Measurements from ENCODE around the gene EPHB1. TPM values are rescaled to one million over a fixed set of nuclear protein-coding genes. Genes with fewer than 3 reads are reported as not detected.

The EPHB1 gene
- total and polyA plus RNA-seq, 2 experiments from 2014 or later = 0.43 to 0.81 TPM

DNA sequence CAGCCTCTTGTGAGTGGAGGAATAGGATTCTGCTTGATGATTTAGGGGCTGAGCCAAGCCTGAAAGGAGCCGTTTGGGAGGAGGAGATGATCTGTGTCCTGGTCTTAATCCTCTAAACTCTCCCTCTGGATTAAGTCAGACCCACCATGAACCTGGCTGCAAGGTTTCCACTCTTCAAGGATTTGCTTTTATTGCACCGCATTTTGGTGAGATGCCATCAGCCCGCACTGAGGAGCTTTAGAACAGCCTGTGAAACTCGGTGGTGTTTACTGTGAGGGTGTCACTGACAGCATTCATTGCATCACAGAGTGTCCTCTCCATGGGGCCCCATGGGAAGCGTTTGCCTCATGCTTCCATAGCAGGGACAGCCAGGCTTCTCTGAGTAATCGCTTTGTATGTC lies 59.2 kb downstream of the EPHB1 start:
- WGBS, 2 experiments (ENCODE audit: low coverage in 1 of 2, low lambda C conversion rate in 2 of 2, missing lambda C conversion rate in 2 of 2) = 49 to 52% methylated on average over 6 of the region's 6 CpGs
- Histone ChIP-seq H3K79me2 (ENCODE audit: insufficient read depth) (no peaks in the 10 kb centered on the region), H3K4me1 (ENCODE audit: insufficient read depth) (no peaks in the 10 kb centered on the region), H3K36me3 (ENCODE audit: low read depth) (no peaks in the 10 kb centered on the region), H3K9me3 (ENCODE audit: low read depth) (no peaks in the 10 kb centered on the region), H3K27me3 (replicated peaks; ENCODE audit: insufficient read depth) (no peaks in the 10 kb centered on the region), H3F3A (ENCODE audit: insufficient read depth) (no peaks in the 10 kb centered on the region), H3K9ac (no peak overlapping the region), H3K9me2 (ENCODE audit: insufficient read depth) (no peaks in the 10 kb centered on the region), H3K27ac (no peak overlapping the region), H4K20me1 (ENCODE audit: insufficient read depth) (no peaks in the 10 kb centered on the region), H2AFZ (no peak overlapping the region), H3K4me3 (no peak overlapping the region), H3K4me2 (ENCODE audit: unreplicated experiment) (no peak overlapping the region)
- no peak for DNase-seq
- in situ Hi-C loops (cut with MboI) = no loop called here
- no peak for TF ChIP-seq EZH2phosphoT487 (IDR thresholded peaks at IDR 0.05; ENCODE audit: insufficient read depth, low read depth)
- TF ChIP-seq EZH2 (IDR thresholded peaks at IDR 0.05; ENCODE audit: insufficient read depth, poor library complexity, severe bottlenecking) = no peak

DNA sequence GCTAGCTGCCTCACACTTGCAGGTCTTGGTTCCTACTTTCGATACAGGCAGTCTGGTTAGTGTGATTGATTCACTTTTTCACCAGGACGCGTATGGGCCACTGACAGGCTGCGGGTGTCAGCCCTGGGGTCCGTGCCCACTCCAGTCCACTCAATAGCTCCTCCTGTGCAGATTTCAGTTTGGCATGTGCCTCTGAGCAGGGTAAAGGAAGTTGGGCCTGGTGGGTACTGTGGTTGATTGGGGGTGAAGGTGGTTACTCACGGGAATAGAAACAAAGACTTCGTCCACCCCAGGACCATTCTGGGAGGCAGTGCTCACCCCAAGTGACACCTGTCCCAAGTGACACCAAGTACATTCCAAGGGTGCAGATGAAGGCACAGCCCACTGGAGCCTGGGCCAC lies 62.3 kb downstream of the EPHB1 start:
- Histone ChIP-seq H3K27ac (no peak overlapping the region), H3K9me3 (ENCODE audit: low read depth) (no peaks in the 10 kb centered on the region), H3K79me2 (ENCODE audit: insufficient read depth) (no peaks in the 10 kb centered on the region), H3K4me1 (ENCODE audit: insufficient read depth) (no peaks in the 10 kb centered on the region), H4K20me1 (ENCODE audit: insufficient read depth) (no peaks in the 10 kb centered on the region), H3K4me2 (ENCODE audit: unreplicated experiment) (no peak overlapping the region), H3K9ac (no peak overlapping the region), H3K4me3 (no peak overlapping the region), H3K9me2 (ENCODE audit: insufficient read depth) (no peaks in the 10 kb centered on the region), H3K27me3 (replicated peaks; ENCODE audit: insufficient read depth) (no peaks in the 10 kb centered on the region), H2AFZ (no peak overlapping the region), H3K36me3 (ENCODE audit: low read depth) (no peaks in the 10 kb centered on the region), H3F3A (ENCODE audit: insufficient read depth) (no peaks in the 10 kb centered on the region)
- in situ Hi-C loops (cut with MboI) = no loop called here
- TF ChIP-seq EZH2phosphoT487 (IDR thresholded peaks at IDR 0.05; ENCODE audit: insufficient read depth, low read depth) = no peak
- no peak for TF ChIP-seq EZH2 (IDR thresholded peaks at IDR 0.05; ENCODE audit: insufficient read depth, poor library complexity, severe bottlenecking)
- no peak for DNase-seq
- 79 to 84% methylated on average over 7 of the region's 7 CpGs for WGBS, 2 experiments (ENCODE audit: low coverage in 1 of 2, low lambda C conversion rate in 2 of 2, missing lambda C conversion rate in 2 of 2)

DNA sequence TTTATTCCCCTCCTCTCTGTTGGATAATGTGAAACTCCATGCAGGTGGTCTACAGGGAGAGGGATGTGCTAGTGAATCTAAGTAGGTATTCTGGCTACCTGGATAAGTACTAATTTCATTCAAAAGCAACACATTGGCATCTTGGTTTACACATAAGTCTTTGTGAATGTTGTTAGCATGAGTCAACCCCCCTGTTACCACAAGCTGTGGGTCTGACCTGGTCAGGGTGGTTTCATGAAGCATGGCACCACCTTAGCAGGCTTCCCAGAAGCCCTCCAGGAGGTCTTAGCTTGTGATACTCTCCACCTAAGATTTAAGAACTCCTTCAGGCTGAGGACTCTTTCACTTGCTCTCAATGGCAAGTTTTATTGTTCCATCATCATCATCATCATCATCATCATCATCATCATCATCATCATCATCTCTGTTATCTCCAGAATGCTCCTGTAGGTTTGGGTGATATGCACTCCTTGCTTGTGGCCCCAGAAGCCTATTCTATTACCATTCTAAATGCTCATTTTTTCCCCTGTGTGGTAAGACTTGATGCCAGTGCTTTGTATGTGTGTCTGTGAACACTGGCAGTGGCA lies 62.8 kb downstream of the EPHB1 start:
- Histone ChIP-seq H3K4me1 (ENCODE audit: insufficient read depth) (no peaks in the 10 kb centered on the region), H3K27me3 (replicated peaks; ENCODE audit: insufficient read depth) (no peaks in the 10 kb centered on the region), H3K36me3 (ENCODE audit: low read depth) (no peaks in the 10 kb centered on the region), H3K9ac (no peak overlapping the region), H3K27ac (no peak overlapping the region), H3K79me2 (ENCODE audit: insufficient read depth) (no peaks in the 10 kb centered on the region), H2AFZ (no peak overlapping the region), H3K4me3 (no peak overlapping the region), H3K9me3 (ENCODE audit: low read depth) (no peaks in the 10 kb centered on the region), H4K20me1 (ENCODE audit: insufficient read depth) (no peaks in the 10 kb centered on the region), H3K4me2 (ENCODE audit: unreplicated experiment) (no peak overlapping the region), H3K9me2 (ENCODE audit: insufficient read depth) (no peaks in the 10 kb centered on the region), H3F3A (ENCODE audit: insufficient read depth) (no peaks in the 10 kb centered on the region)
- no peak for TF ChIP-seq EZH2phosphoT487 (IDR thresholded peaks at IDR 0.05; ENCODE audit: insufficient read depth, low read depth)
- TF ChIP-seq EZH2 (IDR thresholded peaks at IDR 0.05; ENCODE audit: insufficient read depth, poor library complexity, severe bottlenecking) = no peak
- DNase-seq = no peak
- in situ Hi-C loops (cut with MboI) = no loop called here

DNA sequence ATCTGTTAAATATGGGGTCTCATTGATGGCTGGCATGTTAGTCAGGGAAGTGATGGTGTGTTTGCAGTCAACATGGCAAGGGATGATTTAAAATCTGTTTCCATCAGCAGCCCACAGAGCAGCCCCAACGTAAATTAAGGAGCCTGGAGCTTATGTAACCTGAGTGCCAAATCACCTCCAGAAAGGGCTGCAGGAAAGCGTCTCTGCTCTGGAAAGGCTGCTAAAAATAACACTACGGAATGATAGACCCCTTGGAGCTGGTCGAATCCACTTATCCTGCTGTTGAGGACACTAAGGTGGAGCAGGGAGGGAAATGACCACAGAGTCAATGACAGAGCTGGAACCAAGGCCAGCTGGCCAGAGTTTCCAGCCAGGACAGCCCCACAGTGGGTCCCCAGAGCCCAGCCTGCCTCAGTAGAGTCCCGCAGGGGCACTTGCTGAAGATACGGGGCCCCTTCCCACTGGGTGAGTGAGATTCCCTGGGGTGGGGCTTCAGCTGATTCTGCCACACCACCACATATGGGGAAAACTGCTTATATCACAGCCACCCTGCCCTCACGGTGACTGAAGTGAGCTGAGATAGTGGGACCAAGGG lies 63.5 kb downstream of the EPHB1 start:
- Histone ChIP-seq H2AFZ (no peak overlapping the region), H3K27ac (no peak overlapping the region), H3K4me3 (no peak overlapping the region), H3K9ac (no peak overlapping the region), H3F3A (ENCODE audit: insufficient read depth) (no peaks in the 10 kb centered on the region), H3K36me3 (ENCODE audit: low read depth) (no peaks in the 10 kb centered on the region), H4K20me1 (ENCODE audit: insufficient read depth) (no peaks in the 10 kb centered on the region), H3K9me3 (ENCODE audit: low read depth) (no peaks in the 10 kb centered on the region), H3K4me2 (ENCODE audit: unreplicated experiment) (no peak overlapping the region), H3K4me1 (ENCODE audit: insufficient read depth) (no peaks in the 10 kb centered on the region), H3K79me2 (ENCODE audit: insufficient read depth) (no peaks in the 10 kb centered on the region), H3K27me3 (replicated peaks; ENCODE audit: insufficient read depth) (no peaks in the 10 kb centered on the region), H3K9me2 (ENCODE audit: insufficient read depth) (no peaks in the 10 kb centered on the region)
- in situ Hi-C loops (cut with MboI) = no loop called here
- TF ChIP-seq EZH2 (IDR thresholded peaks at IDR 0.05; ENCODE audit: insufficient read depth, poor library complexity, severe bottlenecking) (no peak), EZH2phosphoT487 (IDR thresholded peaks at IDR 0.05; ENCODE audit: insufficient read depth, low read depth) (no peak)
- WGBS, 2 experiments (ENCODE audit: low coverage in 1 of 2, low lambda C conversion rate in 2 of 2, missing lambda C conversion rate in 2 of 2) = 57 to 63% methylated on average over 7 of the region's 7 CpGs
- DNase-seq = no peak
